H9 (cell line): ENCODE measurements around the gene OR5V1. TPM values are rescaled to one million over a fixed set of nuclear protein-coding genes. Genes with fewer than 3 reads are reported as not detected.

Experiments used
- DNase-seq: peaks from one replicate; pipeline ENCODE4 v3.0.0-alpha.2; 2017
- H2AFZ ChIP-seq: one replicate; pipeline ENCODE4 v1.6.1; 2013; ENCODE audit warnings: mild to moderate bottlenecking, low read length, control low read depth, moderate library complexity
- H2AK5ac ChIP-seq: 2 replicates; pipeline ENCODE4 v1.6.1; 2013; ENCODE audit warnings: low read length, control low read depth, mixed read lengths; ENCODE audit not compliant: insufficient read length
- H2BK120ac ChIP-seq: one replicate; pipeline ENCODE4 v1.6.1; 2013; ENCODE audit warnings: low read depth, mild to moderate bottlenecking, low read length, control low read depth, inconsistent platforms; ENCODE audit not compliant: poor library complexity, severe bottlenecking
- H2BK12ac ChIP-seq: 2 replicates; pipeline ENCODE4 v1.6.1; 2013; ENCODE audit warnings: low read length, control low read depth, mixed read lengths, low read depth; ENCODE audit not compliant: insufficient read length
- H2BK15ac ChIP-seq: 2 replicates; pipeline ENCODE4 v1.6.1; 2013; ENCODE audit warnings: low read depth, low read length, control low read depth
- H2BK20ac ChIP-seq: one replicate; pipeline ENCODE4 v1.6.1; 2013; ENCODE audit warnings: low read depth, mild to moderate bottlenecking, low read length, control low read depth, inconsistent platforms; ENCODE audit not compliant: poor library complexity, severe bottlenecking
- H2BK5ac ChIP-seq: 2 replicates; pipeline ENCODE4 v1.6.1; 2013; ENCODE audit warnings: low read length, control low read depth, mixed read lengths; ENCODE audit not compliant: insufficient read length
- H3K14ac ChIP-seq: 2 replicates; pipeline ENCODE4 v1.6.1; 2013; ENCODE audit warnings: low read length, control low read depth; ENCODE audit not compliant: insufficient read depth
- H3K18ac ChIP-seq: 2 replicates; pipeline ENCODE4 v1.6.1; 2013; ENCODE audit warnings: low read depth, mild to moderate bottlenecking, mixed read lengths, low read length, control low read depth; ENCODE audit not compliant: insufficient read length
- H3K23ac ChIP-seq: 2 replicates; pipeline ENCODE4 v1.6.1; 2013; ENCODE audit warnings: low read length, control low read depth, mixed read lengths, low read depth; ENCODE audit not compliant: insufficient read length
- H3K23me2 ChIP-seq: 2 replicates; pipeline ENCODE4 v1.6.1; 2013; ENCODE audit warnings: low read depth, mild to moderate bottlenecking, mixed read lengths, low read length, control low read depth; ENCODE audit not compliant: insufficient read length, poor library complexity, severe bottlenecking
- H3K27ac ChIP-seq: 2 replicates; pipeline ENCODE4 v1.5.1; 2013; ENCODE audit warnings: low read length, control low read depth, mixed read lengths, low read depth; ENCODE audit not compliant: insufficient read length
- H3K27me3 ChIP-seq: 2 replicates; pipeline ENCODE4 v1.6.1; 2013; ENCODE audit warnings: low read length, control low read depth, inconsistent platforms; ENCODE audit not compliant: insufficient read depth
- H3K4ac ChIP-seq: 2 replicates; pipeline ENCODE4 v1.6.1; 2013; ENCODE audit warnings: low read depth, mild to moderate bottlenecking, control low read depth, inconsistent platforms, low read length, moderate library complexity
- H3K4me1 ChIP-seq: 2 replicates; pipeline ENCODE4 v1.6.1; 2013; ENCODE audit warnings: low read length, control low read depth, inconsistent platforms; ENCODE audit not compliant: insufficient read depth
- H3K4me2 ChIP-seq: 2 replicates; pipeline ENCODE4 v1.6.1; 2013; ENCODE audit warnings: low read length, control low read depth, mixed read lengths; ENCODE audit not compliant: insufficient read length, insufficient read depth
- H3K56ac ChIP-seq: 2 replicates; pipeline ENCODE4 v1.6.1; 2013; ENCODE audit warnings: low read depth, mild to moderate bottlenecking, mixed read lengths, low read length, control low read depth; ENCODE audit not compliant: insufficient read length
- H3K79me1 ChIP-seq: 2 replicates; pipeline ENCODE4 v1.6.1; 2013; ENCODE audit warnings: low read depth, mild to moderate bottlenecking, moderate library complexity, low read length, control low read depth, inconsistent platforms; ENCODE audit not compliant: insufficient read depth, poor library complexity, severe bottlenecking
- H3K79me2 ChIP-seq: 2 replicates; pipeline ENCODE4 v1.6.1; 2013; ENCODE audit warnings: low read length, control low read depth, inconsistent platforms; ENCODE audit not compliant: insufficient read depth
- H3K9ac ChIP-seq: 2 replicates; pipeline ENCODE4 v1.6.1; 2013; ENCODE audit warnings: low read length, control low read depth, mixed read lengths; ENCODE audit not compliant: insufficient read length; ENCODE audit errors: extremely low read depth
- H3K9me3 ChIP-seq: one replicate; pipeline ENCODE4 v1.6.1; 2013; ENCODE audit warnings: low read depth, low read length, inconsistent platforms; ENCODE audit not compliant: control insufficient read depth
- H3T11ph ChIP-seq: one replicate; pipeline ENCODE4 v1.6.1; 2013; ENCODE audit warnings: mild to moderate bottlenecking, low read length, control low read depth, inconsistent platforms
- H4K20me1 ChIP-seq: one replicate; pipeline ENCODE4 v1.6.1; 2013; ENCODE audit not compliant: control insufficient read depth, insufficient read length, insufficient read depth
- H4K5ac ChIP-seq: 2 replicates; pipeline ENCODE4 v1.6.1; 2013; ENCODE audit warnings: low read depth, mild to moderate bottlenecking, mixed read lengths, low read length, control low read depth; ENCODE audit not compliant: insufficient read length
- H4K8ac ChIP-seq: replicated peaks from 2 replicates; pipeline ENCODE4 v1.6.1; 2013; ENCODE audit warnings: low read length, control low read depth, mixed read lengths, low read depth; ENCODE audit not compliant: insufficient read length
- H4K91ac ChIP-seq: 2 replicates; pipeline ENCODE4 v1.6.1; 2013; ENCODE audit warnings: low read depth, mild to moderate bottlenecking, moderate library complexity, mixed read lengths, low read length, control low read depth; ENCODE audit not compliant: insufficient read length
- H3K27ac Mint-ChIP-seq, 3 experiments: 2 replicates in 2 of 3; 3 replicates in 1 of 3; pipeline ENCODE4 v1.8.0; 2020 to 2021; ENCODE audit warnings: mixed read lengths in 3 of 3, mild to moderate bottlenecking in 1 of 3, moderate library complexity in 1 of 3
- H3K27me3 Mint-ChIP-seq: 2 replicates; pipeline ENCODE4 v1.8.0; 2021; ENCODE audit warnings: low read depth, mild to moderate bottlenecking, moderate library complexity, mixed read lengths
- H3K36me3 Mint-ChIP-seq, 3 experiments: 2 replicates in 2 of 3; 3 replicates in 1 of 3; pipeline ENCODE4 v1.8.0; 2020 to 2021; ENCODE audit warnings: low read depth in 3 of 3, mixed read lengths in 3 of 3; ENCODE audit not compliant: insufficient read depth in 1 of 3
- H3K4me1 Mint-ChIP-seq, 2 experiments: 2 replicates each; pipeline ENCODE4 v1.8.0; 2020; ENCODE audit warnings: mixed read lengths in 2 of 2
- H3K4me3 Mint-ChIP-seq, 2 experiments: 2 replicates in 1 of 2; 3 replicates in 1 of 2; pipeline ENCODE4 v1.8.0; 2020 to 2021; ENCODE audit warnings: mild to moderate bottlenecking in 2 of 2, mixed read lengths in 2 of 2, moderate library complexity in 1 of 2
- H3K9me3 Mint-ChIP-seq, 2 experiments: 2 replicates in 1 of 2; 3 replicates in 1 of 2; pipeline ENCODE4 v1.8.0; 2020; ENCODE audit warnings: mild to moderate bottlenecking in 2 of 2, mixed read lengths in 2 of 2, moderate library complexity in 1 of 2
- WGBS: extraction: QIAGEN DNeasy Blood & Tissue Kit; methylation state at CpG from one replicate; pipeline ENCODE4 v1.1.7; 2013; ENCODE audit warnings: missing lambda C conversion rate, low lambda C conversion rate, mixed read lengths; ENCODE audit not compliant: insufficient read length; ENCODE audit errors: extremely low coverage; 5-methylcytosine and 5-hydroxymethylcytosine counted together
- total RNA-seq: library from RNA; stranded (reverse); gene quantifications from 2 replicates; pipeline ENCODE4 v1.2.1, GENCODE V29; 2021
- TF ChIP-seq, protein P1 (sequence below): fragments of 200-600 bp; sonication (generic); conservative IDR thresholded peaks from 3 replicates; pipeline ENCODE4 v1.8.0; 2021; ENCODE audit warnings: antibody characterized with exemption, mild to moderate bottlenecking

The OR5V1 gene
- total RNA-seq, 1 experiment from 2014 or later, result not detected

DNA sequence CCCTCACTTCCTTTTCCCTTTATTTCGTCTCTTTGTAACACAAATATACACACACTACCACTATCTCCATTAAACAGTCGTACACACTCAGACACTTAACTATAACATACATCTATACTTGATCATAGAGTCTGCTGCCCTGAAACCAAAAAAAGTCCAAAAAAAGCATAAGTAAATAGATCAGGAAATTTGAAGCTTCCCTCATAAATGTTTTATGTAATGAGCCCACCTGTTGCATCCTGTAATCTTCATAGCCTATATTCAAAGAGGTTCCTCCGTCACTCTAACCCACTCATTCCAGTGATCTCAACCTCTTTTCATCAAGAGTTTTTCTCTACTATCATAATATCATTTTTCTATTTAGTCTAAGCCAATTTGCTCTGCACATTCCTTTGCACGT, 19.9 kb upstream of the OR5V1 start:
- Mint-ChIP-seq H3K27me3 (peaks cover 1% of the 10 kb centered on the region; the same call in 1 of the 2 replicates), H3K36me3 (no peaks in the 10 kb centered on the region), H3K27ac (no peak overlapping the region)

More for the DNA sequence above, 19.9 kb upstream of the OR5V1 start:
- no peaks in the 10 kb centered on the region for H3K79me1 ChIP-seq
- H3K27ac ChIP-seq, result no peak overlapping the region
- H3K56ac ChIP-seq, result no peak overlapping the region
- H3K18ac ChIP-seq, result no peak overlapping the region
- no peak overlapping the region for H4K5ac ChIP-seq
- no peak overlapping the region for H2AFZ ChIP-seq
- TF ChIP-seq, protein P1, sequence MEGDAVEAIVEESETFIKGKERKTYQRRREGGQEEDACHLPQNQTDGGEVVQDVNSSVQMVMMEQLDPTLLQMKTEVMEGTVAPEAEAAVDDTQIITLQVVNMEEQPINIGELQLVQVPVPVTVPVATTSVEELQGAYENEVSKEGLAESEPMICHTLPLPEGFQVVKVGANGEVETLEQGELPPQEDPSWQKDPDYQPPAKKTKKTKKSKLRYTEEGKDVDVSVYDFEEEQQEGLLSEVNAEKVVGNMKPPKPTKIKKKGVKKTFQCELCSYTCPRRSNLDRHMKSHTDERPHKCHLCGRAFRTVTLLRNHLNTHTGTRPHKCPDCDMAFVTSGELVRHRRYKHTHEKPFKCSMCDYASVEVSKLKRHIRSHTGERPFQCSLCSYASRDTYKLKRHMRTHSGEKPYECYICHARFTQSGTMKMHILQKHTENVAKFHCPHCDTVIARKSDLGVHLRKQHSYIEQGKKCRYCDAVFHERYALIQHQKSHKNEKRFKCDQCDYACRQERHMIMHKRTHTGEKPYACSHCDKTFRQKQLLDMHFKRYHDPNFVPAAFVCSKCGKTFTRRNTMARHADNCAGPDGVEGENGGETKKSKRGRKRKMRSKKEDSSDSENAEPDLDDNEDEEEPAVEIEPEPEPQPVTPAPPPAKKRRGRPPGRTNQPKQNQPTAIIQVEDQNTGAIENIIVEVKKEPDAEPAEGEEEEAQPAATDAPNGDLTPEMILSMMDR, result no peak
- no peak overlapping the region for H2AK5ac ChIP-seq
- H3K27me3 ChIP-seq, result no peaks in the 10 kb centered on the region
- no peak overlapping the region for H3K9ac ChIP-seq
- 100% methylated on average over 2 of the region's 4 CpGs for WGBS
- H2BK20ac ChIP-seq, result no peak overlapping the region
- H4K8ac ChIP-seq, result no peak overlapping the region
- no peak overlapping the region for H2BK12ac ChIP-seq
- H4K20me1 ChIP-seq, result no peaks in the 10 kb centered on the region
- H2BK5ac ChIP-seq, result no peak overlapping the region
- no peaks in the 10 kb centered on the region for H3K23me2 ChIP-seq
- H3K4me1 Mint-ChIP-seq, result no peaks in the 10 kb centered on the region
- DNase-seq, result no peak
- no peak overlapping the region for H3K4me3 Mint-ChIP-seq
- H3K23ac ChIP-seq, result no peak overlapping the region
- H3T11ph ChIP-seq, result no peak overlapping the region
- no peaks in the 10 kb centered on the region for H3K9me3 Mint-ChIP-seq
- no peak overlapping the region for H2BK120ac ChIP-seq
- no peak overlapping the region for H4K91ac ChIP-seq
- H3K14ac ChIP-seq, result no peak overlapping the region
- H3K9me3 ChIP-seq, result no peaks in the 10 kb centered on the region
- no peaks in the 10 kb centered on the region for H3K4me1 ChIP-seq
- H3K4me2 ChIP-seq, result no peak overlapping the region
- H3K79me2 ChIP-seq, result no peaks in the 10 kb centered on the region
- no peak overlapping the region for H2BK15ac ChIP-seq
- no peak overlapping the region for H3K4ac ChIP-seq
